DMS53 (cell line): ENCODE measurements around the gene OLA1.

Experiments used
- DNase-seq: peaks from one replicate; lab custom pipeline; 2025; lab: John Stamatoyannopoulos, UW

Gene OLA1

GRCh38 chr2:174224665-174225288 is 23.6 kb downstream of the OLA1 start:
- no peak for DNase-seq

- DNase-seq: no peak
These were observed 24.2 kb downstream of the OLA1 start for GRCh38 chr2:174224125-174224524.

GRCh38 chr2:174223388-174223787 is 24.9 kb downstream of the OLA1 start:
- no peak for DNase-seq

- no peak for DNase-seq
These were observed 26.2 kb downstream of the OLA1 start for GRCh38 chr2:174222154-174222553.

- DNase-seq: no peak
These were observed 29.0 kb downstream of the OLA1 start for GRCh38 chr2:174219321-174219720.

- DNase-seq: no peak
These were observed 29.6 kb downstream of the OLA1 start for GRCh38 chr2:174218773-174219172.

GRCh38 chr2:174217869-174218268 is 30.5 kb downstream of the OLA1 start:
- DNase-seq: no peak

- no peak for DNase-seq
These were observed 36.4 kb downstream of the OLA1 start for GRCh38 chr2:174211954-174212353.

GRCh38 chr2:174210862-174211261 is 37.5 kb downstream of the OLA1 start:
- peak; percentile 69 for DNase-seq

- no peak for DNase-seq
These were observed 39.0 kb downstream of the OLA1 start for GRCh38 chr2:174209325-174209724.

GRCh38 chr2:174208026-174208425 is 40.3 kb downstream of the OLA1 start:
- DNase-seq: no peak

- DNase-seq: no peak
These were observed 42.8 kb downstream of the OLA1 start for GRCh38 chr2:174205562-174205961.

GRCh38 chr2:174202188-174202587 is 46.1 kb downstream of the OLA1 start:
- no peak for DNase-seq

- no peak for DNase-seq
These were observed 49.3 kb downstream of the OLA1 start for GRCh38 chr2:174198846-174199564.

- DNase-seq: no peak
These were observed 53.1 kb downstream of the OLA1 start for GRCh38 chr2:174195253-174195652.

- DNase-seq: no peak
These were observed 54.6 kb downstream of the OLA1 start for GRCh38 chr2:174193737-174194136.

GRCh38 chr2:174192664-174193063 is 55.7 kb downstream of the OLA1 start:
- no peak for DNase-seq

- DNase-seq: no peak
These were observed 56.8 kb downstream of the OLA1 start for GRCh38 chr2:174191342-174192074.

- no peak for DNase-seq
These were observed 63.4 kb downstream of the OLA1 start for GRCh38 chr2:174184915-174185314.

GRCh38 chr2:174184504-174184903 is 63.8 kb downstream of the OLA1 start:
- no peak for DNase-seq

GRCh38 chr2:174183076-174183475 is 65.3 kb downstream of the OLA1 start:
- no peak for DNase-seq

GRCh38 chr2:174181368-174181767 is 67.0 kb downstream of the OLA1 start:
- no peak for DNase-seq

- DNase-seq: no peak
These were observed 67.6 kb downstream of the OLA1 start for GRCh38 chr2:174180726-174181236.
